Subcutaneous abdominal adipose tissue (tissue), 5 donors: ENCODE data around the gene LIMK1.
"Not testable (repeated sequence)": the region's sequence is repeated elsewhere in the genome, so short reads cannot be mapped to it uniquely, and the experiment has no call there.

ENCODE experiments used
- H3K27ac ChIP-seq: one replicate; pipeline ENCODE4 v1.7.0; 2013; ENCODE audit warnings: low read depth, mild to moderate bottlenecking, inconsistent platforms, low read length, moderate library complexity
- H3K27me3 ChIP-seq, 5 donors: one replicate each; pipeline ENCODE4 v1.7.0; 2013; ENCODE audit warnings: low read length in 5 of 5, inconsistent platforms in 1 of 5; ENCODE audit not compliant: control insufficient read depth in 5 of 5, insufficient read depth in 4 of 5
- H3K36me3 ChIP-seq, 5 donors: one replicate each; pipeline ENCODE4 v1.7.0; 2013; ENCODE audit warnings: low read length in 5 of 5; ENCODE audit not compliant: control insufficient read depth in 5 of 5, insufficient read depth in 5 of 5
- H3K4me1 ChIP-seq, 5 donors: one replicate each; pipeline ENCODE4 v1.7.0; 2013; ENCODE audit warnings: low read length in 5 of 5, mild to moderate bottlenecking in 3 of 5, moderate library complexity in 1 of 5; ENCODE audit not compliant: control insufficient read depth in 5 of 5, insufficient read depth in 5 of 5
- H3K4me3 ChIP-seq, 5 donors: one replicate each; pipeline ENCODE4 v1.7.0; 2013; ENCODE audit warnings: low read length in 5 of 5, low read depth in 1 of 5
- H3K9ac ChIP-seq, 5 donors: one replicate each; pipeline ENCODE4 v1.7.0; 2013; ENCODE audit warnings: low read length in 5 of 5, mild to moderate bottlenecking in 4 of 5, moderate library complexity in 3 of 5
- H3K9me3 ChIP-seq, 5 donors: one replicate each; pipeline ENCODE4 v1.7.0; 2013; ENCODE audit warnings: low read length in 5 of 5; ENCODE audit not compliant: control insufficient read depth in 5 of 5
- donor health status: healthy.
- donor health status: healthy.
- donor health status: healthy.
- donor health status: healthy.
- donor health status: healthy.

LIMK1 gene

GRCh38 chr7:74143383-74143782, 59.8 kb downstream of the LIMK1 start:
- Histone ChIP-seq H3K4me1 (peaks cover 0 to 7% (median 6%) of the 10 kb centered on the region in 5 donors), H3K9me3 (peaks cover 0 to 5% (median 3%) of the 10 kb centered on the region in 5 donors), H3K4me3 (no peak overlapping the region), H3K27me3 (no peaks in the 10 kb centered on the region), H3K27ac (no peak overlapping the region), H3K9ac (no peak overlapping the region), H3K36me3 (no peaks in the 10 kb centered on the region)

- Histone ChIP-seq H3K27me3 (no peaks in the 10 kb centered on the region), H3K4me3 (no peak overlapping the region), H3K36me3 (no peaks in the 10 kb centered on the region), H3K9ac (no peak overlapping the region), H3K27ac (no peak overlapping the region), H3K4me1 (peaks cover 0 to 3% (median 0%) of the 10 kb centered on the region in 5 donors), H3K9me3 (peaks cover 0 to 5% (median 3%) of the 10 kb centered on the region in 5 donors)
These were observed 64.9 kb downstream of the LIMK1 start for GRCh38 chr7:74148491-74148890.

- peaks cover 0 to 5% (median 3%) of the 10 kb centered on the region in 5 donors for H3K9me3 ChIP-seq
- H3K27me3 ChIP-seq: no peaks in the 10 kb centered on the region
- H3K36me3 ChIP-seq: no peaks in the 10 kb centered on the region
- H3K27ac ChIP-seq: no peak overlapping the region
- no peak overlapping the region for H3K4me3 ChIP-seq
- peaks cover 0 to 6% (median 0%) of the 10 kb centered on the region in 5 donors for H3K4me1 ChIP-seq
- H3K9ac ChIP-seq: no peak overlapping the region
These were observed 65.5 kb downstream of the LIMK1 start for GRCh38 chr7:74149071-74149470.

GRCh38 chr7:74149603-74150002, 66.0 kb downstream of the LIMK1 start:
- Histone ChIP-seq H3K9me3 (peaks cover 0 to 5% (median 3%) of the 10 kb centered on the region in 5 donors), H3K4me3 (no peak overlapping the region), H3K27ac (no peak overlapping the region), H3K27me3 (no peaks in the 10 kb centered on the region), H3K36me3 (no peaks in the 10 kb centered on the region), H3K4me1 (peaks cover 0 to 6% (median 0%) of the 10 kb centered on the region in 5 donors), H3K9ac (no peak overlapping the region)

- H3K4me3 ChIP-seq: no peak overlapping the region
- no peak overlapping the region for H3K27ac ChIP-seq
- no peaks in the 10 kb centered on the region for H3K27me3 ChIP-seq
- H3K9ac ChIP-seq: no peak overlapping the region
- peaks cover 0 to 9% (median 0%) of the 10 kb centered on the region in 5 donors for H3K4me1 ChIP-seq
- no peaks in the 10 kb centered on the region for H3K36me3 ChIP-seq
- no peaks in the 10 kb centered on the region for H3K9me3 ChIP-seq
These were observed 70.1 kb downstream of the LIMK1 start for GRCh38 chr7:74153736-74154135.

GRCh38 chr7:74155810-74156395, 72.3 kb downstream of the LIMK1 start:
- Histone ChIP-seq H3K4me3 (no peak overlapping the region), H3K9me3 (no peaks in the 10 kb centered on the region), H3K27ac (no peak overlapping the region), H3K27me3 (no peaks in the 10 kb centered on the region), H3K4me1 (peaks cover 0 to 9% (median 0%) of the 10 kb centered on the region in 5 donors), H3K36me3 (no peaks in the 10 kb centered on the region), H3K9ac (no peak overlapping the region)

GRCh38 chr7:74157605-74158004, 74.0 kb downstream of the LIMK1 start:
- Histone ChIP-seq H3K4me3 (no peak overlapping the region), H3K36me3 (no peaks in the 10 kb centered on the region), H3K9me3 (no peaks in the 10 kb centered on the region), H3K9ac (no peak overlapping the region), H3K4me1 (peaks cover 0 to 8% (median 0%) of the 10 kb centered on the region in 5 donors), H3K27me3 (no peaks in the 10 kb centered on the region), H3K27ac (no peak overlapping the region)

- no peaks in the 10 kb centered on the region for H3K4me1 ChIP-seq
- H3K9ac ChIP-seq: no peak overlapping the region
- no peaks in the 10 kb centered on the region for H3K9me3 ChIP-seq
- H3K27me3 ChIP-seq: no peaks in the 10 kb centered on the region
- no peak overlapping the region for H3K4me3 ChIP-seq
- H3K27ac ChIP-seq: no peak overlapping the region
- H3K36me3 ChIP-seq: no peaks in the 10 kb centered on the region
These were observed 81.4 kb downstream of the LIMK1 start for GRCh38 chr7:74164985-74165456.

- no peaks in the 10 kb centered on the region for H3K27me3 ChIP-seq
- no peaks in the 10 kb centered on the region for H3K36me3 ChIP-seq
- no peak overlapping the region for H3K4me3 ChIP-seq
- no peaks in the 10 kb centered on the region for H3K9me3 ChIP-seq
- H3K9ac ChIP-seq: no peak overlapping the region
- no peaks in the 10 kb centered on the region for H3K4me1 ChIP-seq
- H3K27ac ChIP-seq: no peak overlapping the region
These were observed 82.4 kb downstream of the LIMK1 start for GRCh38 chr7:74165867-74166593.

- H3K27me3 ChIP-seq, H3K9me3 ChIP-seq, H3K36me3 ChIP-seq, H3K27ac ChIP-seq, H3K9ac ChIP-seq, H3K4me3 ChIP-seq, H3K4me1 ChIP-seq: not testable (repeated sequence)
These were observed 83.7 kb downstream of the LIMK1 start for GRCh38 chr7:74167324-74167723.
